Skin epidermis (tissue), 12 donors: ENCODE measurements around the gene SELE.
"Not testable (repeated sequence)": the region's sequence is repeated elsewhere in the genome, so short reads cannot be mapped to it uniquely, and the experiment has no call there.

Experiments used
- H3K27ac ChIP-seq, 21 experiments: fragments of 200-600 bp; sonication (generic) in 11 of 21; one replicate each; pipeline ENCODE4 v1.5.0; 2020; ENCODE audit warnings: mild to moderate bottlenecking in 3 of 21, inconsistent platforms in 2 of 21, moderate library complexity in 2 of 21
- H3K4me3 ChIP-seq, 7 experiments: fragments of 200-600 bp; sonication (generic) in 2 of 7; one replicate each; pipeline ENCODE4 v1.5.0; 2020; ENCODE audit warnings: inconsistent platforms in 2 of 7, mild to moderate bottlenecking in 2 of 7, moderate library complexity in 1 of 7

SELE gene

DNA sequence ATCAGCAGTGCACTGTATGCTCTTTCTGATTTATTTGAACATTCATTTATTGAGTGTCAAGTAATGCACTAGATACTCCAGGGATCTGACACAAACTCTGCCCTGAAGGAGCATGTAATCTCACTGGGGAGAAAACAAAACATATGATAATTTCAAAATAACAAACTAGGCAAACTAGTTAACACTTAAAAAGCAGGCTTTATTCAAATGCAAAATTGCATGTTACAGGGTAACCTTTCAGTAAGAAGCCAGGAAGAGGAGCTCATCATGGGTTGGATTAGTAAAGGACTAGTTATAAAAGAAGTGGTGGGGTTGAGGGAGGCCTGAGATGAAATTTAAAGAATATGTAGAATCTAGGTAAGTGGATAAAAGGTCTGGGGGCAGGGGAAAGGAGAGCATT is 43.4 kb downstream of the SELE start:
- no peak overlapping the region for H3K4me3 ChIP-seq
- H3K27ac ChIP-seq = peak overlapping the region in 2 of 21 experiments; percentile 74 to 85

DNA sequence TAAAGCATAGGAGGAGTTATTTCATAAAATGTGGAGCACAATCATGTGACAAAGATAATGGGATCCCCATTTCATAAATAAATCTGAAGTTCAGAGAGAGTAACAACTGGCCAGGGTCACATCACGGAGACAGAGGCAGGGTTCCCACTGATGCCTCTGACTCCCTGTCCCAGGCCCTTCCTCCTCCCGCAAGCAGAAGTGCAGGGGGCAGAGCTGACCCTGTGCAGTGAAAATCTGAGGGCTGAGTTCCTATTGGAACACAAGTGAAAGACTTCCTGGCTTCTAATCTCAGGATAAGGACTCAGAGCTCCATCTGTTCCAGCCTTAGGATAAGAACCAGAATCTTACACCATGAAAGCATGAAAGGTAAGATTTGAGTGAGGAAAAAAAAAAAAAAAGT is 44.5 kb downstream of the SELE start:
- peak overlapping the region in 1 of 21 experiments; percentile 74 for H3K27ac ChIP-seq

DNA sequence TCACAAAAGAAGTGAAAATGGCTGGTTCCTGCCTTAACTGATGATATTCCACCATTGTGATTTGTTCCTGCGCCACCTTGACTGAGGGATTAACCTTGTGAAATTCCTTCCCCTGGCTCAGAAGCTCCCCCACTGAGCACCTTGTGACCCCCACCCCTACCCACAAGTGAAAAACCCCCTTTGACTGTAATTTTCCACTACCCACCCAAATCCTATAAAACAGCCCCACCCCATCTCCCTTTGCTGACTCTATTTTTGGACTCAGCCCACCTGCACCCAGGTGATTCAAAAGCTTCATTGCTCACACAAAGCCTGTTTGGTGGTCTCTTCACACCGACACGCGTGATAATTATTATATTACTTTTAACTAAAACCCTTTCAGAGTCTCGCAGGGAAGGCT is 45.5 kb downstream of the SELE start:
- peak overlapping the region in 4 of 21 experiments; percentile 20 to 74 (median 24) for H3K27ac ChIP-seq
- H3K4me3 ChIP-seq = not testable (repeated sequence)

More for the DNA sequence above, 44.5 kb downstream of the SELE start:
- no peak overlapping the region for H3K4me3 ChIP-seq

DNA sequence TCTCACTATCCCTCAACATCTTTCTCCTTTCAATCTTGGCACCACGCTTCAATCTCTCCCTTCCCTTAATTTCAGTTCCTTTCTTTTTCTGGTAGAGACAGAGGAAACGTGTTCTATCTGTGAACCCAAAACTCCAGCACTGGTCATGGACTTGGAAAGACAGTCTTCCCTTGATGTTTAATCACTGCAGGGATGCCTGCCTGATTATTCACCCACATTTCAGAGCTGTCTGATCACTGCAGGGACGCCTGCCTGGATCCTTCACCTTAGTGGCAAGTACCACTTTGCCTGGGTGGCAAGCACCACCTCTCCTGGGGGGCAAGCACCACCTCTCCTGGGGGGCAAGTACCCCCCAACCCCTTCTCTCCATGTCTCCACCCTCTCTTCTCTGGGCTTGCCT is 50.2 kb downstream of the SELE start:
- Histone ChIP-seq H3K27ac (peak overlapping the region in 6 of 21 experiments; percentile 18 to 82 (median 73)), H3K4me3 (peak overlapping the region in 1 of 7 experiments; percentile 3)

DNA sequence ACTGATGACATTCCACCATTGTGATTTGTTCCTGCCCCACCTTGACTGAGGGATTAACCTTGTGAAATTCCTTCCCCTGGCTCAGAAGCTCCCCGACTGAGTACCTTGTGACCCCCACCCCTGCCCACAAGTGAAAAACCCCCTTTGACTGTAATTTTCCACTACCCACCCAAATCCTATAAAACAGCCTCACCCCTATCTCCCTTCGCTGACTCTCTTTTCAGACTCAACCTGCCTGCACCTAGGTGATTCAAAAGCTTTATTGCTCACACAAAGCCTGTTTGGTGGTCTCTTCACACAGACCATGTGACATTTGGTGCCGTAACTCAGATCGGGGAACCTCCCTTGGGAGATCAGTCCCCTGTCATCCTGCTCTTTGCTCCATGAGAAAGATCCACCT is 50.7 kb downstream of the SELE start:
- peak overlapping the region in 8 of 21 experiments; percentile 18 to 82 (median 66) for H3K27ac ChIP-seq
- H3K4me3 ChIP-seq = not testable (repeated sequence)

DNA sequence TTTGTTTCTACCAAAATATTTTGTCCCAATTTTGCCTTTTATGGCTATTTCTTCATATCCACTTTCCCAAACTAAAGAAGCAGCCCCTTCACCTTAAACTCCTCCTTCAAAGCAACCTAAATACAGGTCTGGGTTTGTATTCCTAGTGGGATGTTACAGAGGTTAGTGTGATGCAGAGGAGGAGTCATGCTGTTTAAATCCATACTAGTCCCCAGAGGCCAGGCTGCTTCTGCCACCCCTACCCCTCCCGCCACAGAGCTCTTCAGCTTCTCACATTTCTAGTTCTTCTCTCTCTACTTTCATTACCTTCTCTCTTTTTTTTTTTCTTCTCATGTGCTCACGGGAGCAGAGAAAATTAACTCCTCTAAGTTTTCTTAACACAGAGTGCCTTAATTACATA is 51.8 kb downstream of the SELE start:
- no peak overlapping the region for H3K4me3 ChIP-seq
- H3K27ac ChIP-seq = peak overlapping the region in 6 of 21 experiments; percentile 18 to 82 (median 52)

DNA sequence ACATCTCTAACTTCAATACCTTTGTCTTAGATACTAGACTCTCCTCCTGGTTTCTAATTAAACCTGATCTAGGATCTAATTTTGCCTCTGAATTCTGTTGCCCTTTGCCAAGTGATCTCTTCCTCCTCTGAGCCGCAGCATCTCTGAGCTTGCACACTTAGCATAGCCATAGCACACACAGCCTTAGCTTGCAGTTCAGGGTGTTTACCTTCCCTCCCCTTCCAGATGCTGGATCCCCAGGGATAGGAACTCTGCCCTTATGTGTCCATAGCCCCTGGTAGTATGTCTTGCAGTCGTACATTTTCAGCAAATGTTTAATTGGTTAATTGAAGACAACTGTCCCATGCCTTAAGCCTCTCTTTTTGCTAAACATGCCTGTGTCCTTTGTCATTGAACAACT is 52.7 kb downstream of the SELE start:
- H3K4me3 ChIP-seq = no peak overlapping the region
- peak overlapping the region in 7 of 21 experiments; percentile 18 to 82 (median 50) for H3K27ac ChIP-seq

DNA sequence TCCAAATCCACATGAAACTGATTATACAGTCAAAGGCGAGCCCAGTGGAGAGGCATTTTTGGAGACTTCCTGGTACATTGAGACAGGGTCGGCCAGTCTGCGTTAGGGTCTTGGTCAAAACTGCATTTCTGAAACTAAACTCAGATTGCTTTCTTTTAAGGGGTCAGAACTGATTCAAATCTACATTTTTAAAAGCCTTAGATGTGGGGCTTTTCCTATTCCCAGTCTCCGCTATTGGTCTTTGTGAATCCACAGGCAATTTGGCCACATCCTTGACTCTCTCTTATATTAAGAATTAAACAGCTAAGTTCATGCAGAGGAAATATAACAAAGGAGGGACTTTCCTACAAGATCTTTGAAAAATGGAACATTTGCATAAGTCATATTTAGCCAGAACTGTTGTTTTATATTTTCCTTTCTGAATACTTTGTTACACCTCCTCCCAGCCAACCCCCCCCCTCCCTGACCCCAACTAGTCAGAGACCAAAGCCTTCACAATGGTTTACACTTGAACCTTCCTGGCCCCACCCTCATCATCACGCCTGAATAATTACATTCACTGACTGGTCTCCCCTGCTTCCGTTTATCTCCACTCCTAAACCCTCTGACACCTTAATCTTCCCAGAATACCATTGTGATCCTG is 53.4 kb downstream of the SELE start:
- Histone ChIP-seq H3K27ac (peak overlapping the region in 7 of 21 experiments; percentile 16 to 82 (median 54)), H3K4me3 (no peak overlapping the region)

DNA sequence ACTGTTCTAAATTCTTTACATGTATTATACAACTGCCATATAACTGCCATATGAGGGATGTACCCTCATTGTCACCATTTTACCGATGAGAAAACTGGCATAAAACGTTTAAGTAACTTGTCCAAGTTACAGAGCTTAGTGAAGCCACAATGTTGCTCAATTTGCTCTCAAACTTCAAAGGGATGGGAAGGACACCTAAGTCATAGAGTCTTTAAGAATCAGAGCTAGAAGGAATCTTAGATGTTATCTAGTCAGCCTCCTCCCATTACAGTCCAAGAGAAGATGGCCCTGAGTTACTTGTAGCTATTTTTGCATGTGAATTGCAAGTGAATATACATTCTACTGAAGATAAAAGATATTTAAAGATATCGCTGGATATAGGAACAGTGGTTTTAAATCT is 54.2 kb downstream of the SELE start:
- H3K27ac ChIP-seq = peak overlapping the region in 1 of 21 experiments; percentile 54
- no peak overlapping the region for H3K4me3 ChIP-seq

DNA sequence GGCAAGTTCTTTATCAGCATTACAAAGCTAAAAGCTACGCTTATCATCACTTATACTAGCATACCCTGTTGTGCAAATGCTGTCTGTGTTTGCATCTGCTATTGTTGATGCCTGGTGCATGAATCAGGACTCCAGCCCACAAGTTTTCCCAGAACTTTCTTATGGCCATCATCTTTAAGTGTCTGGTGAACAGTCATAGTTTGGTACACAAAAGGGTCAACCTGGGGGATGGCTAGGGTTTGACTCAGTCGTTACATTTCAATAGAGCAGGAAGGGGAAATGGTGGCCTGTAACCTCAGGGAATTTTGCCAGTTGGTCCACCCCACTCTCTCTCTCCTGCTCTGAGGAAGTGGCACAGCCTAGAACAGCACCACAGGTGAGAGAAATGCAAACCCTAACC is 57.9 kb downstream of the SELE start:
- Histone ChIP-seq H3K27ac (no peak overlapping the region), H3K4me3 (no peak overlapping the region)
